Fibroblast of skin of left quadriceps (primary cell): Measurements from ENCODE around the gene HRH3.

Experiments used
- DNase-seq, 2 experiments: peaks; one replicate each; pipeline ENCODE4 v3.0.0-alpha.2; 2013; ENCODE audit warnings: low read depth in 2 of 2

The HRH3 gene

GRCh38 chr20:62216636-62217566 is 3.2 kb downstream of the HRH3 start:
- no peak for DNase-seq

- DNase-seq = no peak
These were observed 4.0 kb downstream of the HRH3 start for GRCh38 chr20:62215991-62216635.

DNA sequence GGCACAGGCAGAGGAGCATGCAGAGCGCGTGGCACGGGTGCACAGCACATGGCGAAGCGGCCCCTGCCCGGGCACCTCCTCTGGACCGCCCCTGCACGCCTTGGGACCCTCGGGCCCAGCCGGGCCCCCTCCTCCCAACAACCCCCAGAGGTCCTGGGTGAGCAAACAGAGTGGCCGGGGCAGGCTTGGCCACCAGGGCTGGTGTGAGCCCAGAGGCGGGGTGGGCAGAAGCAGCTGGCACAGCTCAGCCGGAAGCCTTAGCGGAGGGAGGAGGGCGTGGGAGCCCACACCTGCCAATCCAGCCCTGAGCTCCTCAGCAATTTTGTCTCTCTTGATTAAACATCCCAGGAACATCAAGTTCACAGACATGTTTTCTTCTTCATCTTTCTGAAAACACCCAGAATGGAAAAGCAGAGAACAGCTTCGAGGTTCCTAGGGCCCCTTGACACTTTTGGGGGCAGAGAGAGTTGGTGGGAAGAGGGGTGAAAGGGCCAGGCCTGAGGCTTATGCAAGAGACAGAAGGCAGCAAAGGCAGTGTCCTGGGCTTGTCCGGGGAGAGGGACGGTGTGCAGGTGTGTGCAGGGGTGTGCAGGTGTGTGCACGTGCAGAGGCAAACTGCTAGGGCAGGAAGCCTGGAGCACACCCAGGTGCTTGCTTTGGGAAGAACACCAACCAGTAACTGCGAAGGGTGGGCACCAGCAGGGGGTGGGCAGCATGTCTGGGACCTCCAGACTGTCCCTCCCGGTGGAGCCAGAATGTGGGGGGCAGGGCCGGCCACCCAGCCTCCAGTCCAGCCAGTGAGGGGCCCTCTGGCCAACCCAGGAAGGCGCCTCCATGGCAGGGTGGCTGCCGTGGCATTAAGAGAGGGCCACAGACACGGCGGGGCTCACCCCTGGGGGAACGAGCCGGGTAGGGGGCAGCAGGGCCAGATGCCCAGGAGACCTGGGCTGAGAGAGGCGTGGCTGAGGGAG is 4.8 kb downstream of the HRH3 start:
- DNase-seq = no peak

- no peak for DNase-seq
These were observed 6.0 kb downstream of the HRH3 start for GRCh38 chr20:62214067-62214466.

GRCh38 chr20:62212299-62212698 is 7.8 kb downstream of the HRH3 start:
- no peak for DNase-seq

DNA sequence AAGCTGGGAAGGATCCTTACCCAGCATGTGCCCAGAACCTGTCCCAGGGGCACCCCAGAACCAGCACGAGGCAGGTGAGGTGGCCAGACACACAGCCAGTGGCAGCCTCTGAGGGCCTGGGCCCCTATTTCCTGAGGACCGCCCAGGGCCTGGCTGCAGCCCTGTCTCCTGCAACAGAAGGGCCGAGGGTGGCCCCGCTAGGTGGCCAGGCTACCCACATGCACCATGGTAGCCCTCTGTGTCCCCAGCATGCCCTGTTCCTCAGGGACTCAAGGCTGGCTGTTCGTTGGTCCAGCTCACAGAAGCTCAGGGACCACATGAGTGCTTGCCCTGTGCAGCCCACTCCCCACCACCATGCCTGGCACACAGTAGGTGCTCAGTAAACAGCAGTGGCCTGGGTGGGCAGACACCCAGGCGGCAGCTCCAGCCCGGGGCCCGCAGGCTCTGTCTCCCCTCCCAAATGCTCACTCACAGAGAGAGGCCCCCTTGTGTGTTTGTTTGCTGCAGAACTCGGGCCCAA is 8.2 kb downstream of the HRH3 start:
- no peak for DNase-seq

GRCh38 chr20:62211216-62211615 is 8.9 kb downstream of the HRH3 start:
- DNase-seq = no peak

- no peak for DNase-seq
These were observed 9.6 kb downstream of the HRH3 start for GRCh38 chr20:62210496-62210855.

- DNase-seq = no peak
These were observed 10.1 kb downstream of the HRH3 start for GRCh38 chr20:62209850-62210495.

GRCh38 chr20:62208795-62209755 is 11.0 kb downstream of the HRH3 start:
- no peak for DNase-seq

GRCh38 chr20:62208061-62208794 is 11.8 kb downstream of the HRH3 start:
- no peak for DNase-seq

GRCh38 chr20:62206388-62206775 is 13.7 kb downstream of the HRH3 start:
- DNase-seq = no peak

DNA sequence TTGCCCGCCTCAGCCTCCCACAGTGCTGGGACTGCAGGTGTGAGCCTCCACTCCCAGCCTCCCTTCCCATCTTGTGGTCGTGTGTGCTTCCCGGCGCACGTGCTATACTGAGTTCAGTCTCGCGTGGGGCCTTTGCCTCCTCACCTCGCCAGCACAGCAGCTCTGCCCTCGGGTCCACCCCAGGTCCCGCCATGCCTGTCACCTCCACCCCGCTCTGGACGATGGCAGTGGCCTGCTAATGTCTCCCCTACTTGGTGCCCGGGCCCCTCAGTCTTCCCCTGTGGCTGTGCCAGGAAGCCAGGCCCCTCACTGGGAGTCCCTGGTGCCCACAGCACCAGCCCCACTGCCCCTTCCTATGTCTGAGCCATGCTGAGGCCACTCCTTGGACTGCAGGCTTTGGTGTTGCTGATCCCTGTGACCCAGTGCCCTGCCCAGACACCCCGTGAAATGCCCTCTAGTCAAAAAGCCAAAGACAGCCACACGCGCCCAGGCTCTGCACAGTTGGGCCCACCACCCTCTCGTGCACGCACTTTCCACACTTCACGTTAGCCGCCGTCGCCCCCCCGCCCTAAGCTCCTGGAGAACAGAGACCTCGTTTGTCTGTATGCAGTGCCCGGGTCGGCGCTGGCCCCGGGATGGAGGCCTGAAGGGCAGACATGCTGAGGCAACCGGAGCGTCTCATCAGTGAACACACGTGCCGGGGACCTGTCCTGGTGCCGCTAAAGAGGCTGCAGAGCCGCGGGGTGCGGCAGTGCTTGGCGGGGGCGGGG is 14.3 kb downstream of the HRH3 start:
- no peak for DNase-seq

- peak; percentile 41 to 46 for DNase-seq
These were observed 16.6 kb downstream of the HRH3 start for GRCh38 chr20:62203378-62204030.

GRCh38 chr20:62202676-62203377 is 17.3 kb downstream of the HRH3 start:
- no peak for DNase-seq

- DNase-seq = no peak
These were observed 18.0 kb downstream of the HRH3 start for GRCh38 chr20:62202083-62202395.

DNA sequence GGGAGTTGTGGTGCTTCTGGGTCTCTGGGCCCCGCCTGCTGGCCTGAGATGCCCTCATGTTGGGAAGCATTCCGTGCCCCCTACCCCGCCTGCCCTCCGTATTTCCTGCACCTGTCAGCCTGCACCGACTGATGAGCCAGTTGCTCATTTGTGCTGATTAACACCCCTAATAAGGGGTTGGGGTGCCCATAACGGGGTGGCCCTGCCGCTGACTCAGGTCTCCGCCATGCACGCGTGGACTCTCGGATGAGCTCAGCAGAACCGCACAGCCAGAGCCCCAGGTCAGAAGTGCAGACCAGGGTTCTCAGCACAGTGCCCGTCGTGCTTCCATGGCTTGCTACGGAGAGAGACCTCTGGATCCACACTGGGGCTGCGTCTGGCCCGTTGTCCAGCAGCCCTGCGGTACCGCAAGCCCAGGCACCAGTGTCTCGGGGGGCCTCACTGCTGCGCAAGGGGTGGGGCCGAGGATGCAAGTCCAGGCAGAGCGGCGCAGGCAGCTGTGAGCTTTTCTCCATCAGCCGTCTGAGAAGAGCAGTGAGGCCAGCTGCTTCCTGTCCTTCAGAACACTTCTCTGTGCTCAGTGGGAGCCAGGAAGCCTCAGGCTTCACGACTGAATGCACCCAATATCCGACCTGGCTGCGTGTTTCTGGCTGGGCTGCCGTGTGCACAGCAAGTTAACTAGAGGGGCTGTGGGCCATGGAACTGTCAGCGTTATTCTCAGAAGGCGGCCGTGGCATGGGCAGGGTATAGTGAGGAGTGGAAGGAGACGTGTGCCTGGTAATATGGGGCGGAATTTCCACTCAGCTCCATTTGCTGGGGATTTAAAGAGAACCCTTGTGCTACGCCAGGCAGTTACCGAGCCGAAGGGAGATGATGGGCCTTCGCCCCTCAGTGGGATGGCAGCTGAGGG is 18.6 kb downstream of the HRH3 start:
- no peak for DNase-seq
